ENCODE results near the gene PTPRF.

DNA sequence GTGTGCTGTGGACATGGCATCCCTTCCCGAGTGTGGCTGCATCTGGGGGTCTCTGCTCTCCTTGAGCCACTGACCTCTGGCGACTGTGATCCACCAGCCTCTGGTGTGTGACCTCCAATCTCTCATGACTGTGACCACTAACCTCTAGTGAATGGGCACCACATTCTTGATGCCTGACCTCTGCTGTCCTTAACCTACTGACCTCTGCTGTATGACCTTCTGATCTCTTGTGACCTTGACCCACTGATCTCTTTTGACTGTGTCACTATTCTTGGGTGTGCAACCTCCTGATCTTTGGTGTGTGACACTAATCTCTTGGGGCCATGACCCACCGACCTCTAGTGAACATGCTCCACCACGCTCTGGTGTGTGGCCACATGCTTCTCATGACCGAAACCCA, 73.5 kb downstream of the PTPRF start:
- TF ChIP-seq POLR2A (IDR thresholded peaks at IDR 0.05; ENCODE audit: low read depth, low read length) (no peak), POLR2AphosphoS5 (IDR thresholded peaks at IDR 0.05; ENCODE audit: low read depth, low read length) (no peak), TAF1 (IDR thresholded peaks at IDR 0.05; ENCODE audit: borderline replicate concordance, low read depth, low read length) (no peak)
